ENCODE results near the gene PKN2.

Gene PKN2

GRCh38 chr1:88876573-88877365 lies 192.7 kb downstream of the PKN2 start:
- Histone ChIP-seq H3K9ac (ENCODE audit: low read length) (no peak overlapping the region), H3K9me2 (replicated peaks; ENCODE audit: insufficient read depth, low read length) (no peaks in the 10 kb centered on the region), H3K4me3 (ENCODE audit: low read length) (no peak overlapping the region), H3K4me1 (ENCODE audit: low read length) (no peaks in the 10 kb centered on the region), H3K9me3 (replicated peaks; ENCODE audit: insufficient read depth, low read length) (no peaks in the 10 kb centered on the region), H4K20me1 (ENCODE audit: insufficient read depth, low read length) (peaks cover 19% of the 10 kb centered on the region; the same call in 1 of the 2 replicates), H2AFZ (ENCODE audit: low read length) (no peak overlapping the region), H3K4me2 (ENCODE audit: low read depth, low read length) (no peak overlapping the region), H3K79me2 (ENCODE audit: low read length) (peaks cover 87% of the 10 kb centered on the region), H3F3A (ENCODE audit: insufficient read depth, low read length) (no peaks in the 10 kb centered on the region; the same call in 1 of the 2 replicates), H3K36me3 (replicated peaks; ENCODE audit: insufficient read depth, low read length) (no peaks in the 10 kb centered on the region; the same call in 1 of the 2 replicates), H3K27me3 (replicated peaks; ENCODE audit: insufficient read depth, low read length) (no peaks in the 10 kb centered on the region), H3K27ac (ENCODE audit: low read length) (no peak overlapping the region)
- DNase-seq: no peak
- TF ChIP-seq EZH2 (optimal IDR thresholded peaks at IDR 0.05; ENCODE audit: low read depth, low read length) (no peak), EZH2phosphoT487 (IDR thresholded peaks at IDR 0.05; ENCODE audit: low read length) (no peak)
- TF ChIP-seq, protein P1, sequence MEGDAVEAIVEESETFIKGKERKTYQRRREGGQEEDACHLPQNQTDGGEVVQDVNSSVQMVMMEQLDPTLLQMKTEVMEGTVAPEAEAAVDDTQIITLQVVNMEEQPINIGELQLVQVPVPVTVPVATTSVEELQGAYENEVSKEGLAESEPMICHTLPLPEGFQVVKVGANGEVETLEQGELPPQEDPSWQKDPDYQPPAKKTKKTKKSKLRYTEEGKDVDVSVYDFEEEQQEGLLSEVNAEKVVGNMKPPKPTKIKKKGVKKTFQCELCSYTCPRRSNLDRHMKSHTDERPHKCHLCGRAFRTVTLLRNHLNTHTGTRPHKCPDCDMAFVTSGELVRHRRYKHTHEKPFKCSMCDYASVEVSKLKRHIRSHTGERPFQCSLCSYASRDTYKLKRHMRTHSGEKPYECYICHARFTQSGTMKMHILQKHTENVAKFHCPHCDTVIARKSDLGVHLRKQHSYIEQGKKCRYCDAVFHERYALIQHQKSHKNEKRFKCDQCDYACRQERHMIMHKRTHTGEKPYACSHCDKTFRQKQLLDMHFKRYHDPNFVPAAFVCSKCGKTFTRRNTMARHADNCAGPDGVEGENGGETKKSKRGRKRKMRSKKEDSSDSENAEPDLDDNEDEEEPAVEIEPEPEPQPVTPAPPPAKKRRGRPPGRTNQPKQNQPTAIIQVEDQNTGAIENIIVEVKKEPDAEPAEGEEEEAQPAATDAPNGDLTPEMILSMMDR (IDR thresholded peaks at IDR 0.05; ENCODE audit: low read length): no peak

DNA sequence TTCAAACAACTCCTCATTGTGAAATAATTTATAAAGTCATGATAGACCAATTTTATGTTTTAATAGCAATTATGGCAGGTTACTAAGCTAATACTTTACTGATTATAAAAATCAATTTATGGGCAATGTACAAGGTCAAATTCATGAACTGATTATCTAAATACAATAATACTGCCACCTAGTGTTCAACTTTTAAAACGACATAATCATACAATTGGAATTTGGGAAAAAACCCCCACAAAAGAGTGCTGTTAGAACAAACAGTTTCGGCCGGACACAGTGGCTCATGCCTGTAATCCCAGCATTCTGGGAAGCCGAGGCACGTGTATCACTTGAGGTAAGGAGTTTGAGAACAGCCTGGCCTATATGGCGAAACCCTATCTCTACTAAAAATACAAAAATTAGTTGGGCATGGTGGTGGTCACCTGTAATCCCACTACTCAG lies 193.3 kb downstream of the PKN2 start:
- Histone ChIP-seq H3K27me3 (replicated peaks; ENCODE audit: insufficient read depth, low read length) (no peaks in the 10 kb centered on the region), H3K79me2 (ENCODE audit: low read length) (peaks cover 89% of the 10 kb centered on the region), H2AFZ (ENCODE audit: low read length) (no peak overlapping the region), H3F3A (ENCODE audit: insufficient read depth, low read length) (no peaks in the 10 kb centered on the region; the same call in 1 of the 2 replicates), H3K36me3 (replicated peaks; ENCODE audit: insufficient read depth, low read length) (no peaks in the 10 kb centered on the region; the same call in 1 of the 2 replicates), H3K9me3 (replicated peaks; ENCODE audit: insufficient read depth, low read length) (no peaks in the 10 kb centered on the region), H3K4me2 (ENCODE audit: low read depth, low read length) (no peak overlapping the region), H3K27ac (ENCODE audit: low read length) (no peak overlapping the region), H3K4me1 (ENCODE audit: low read length) (no peaks in the 10 kb centered on the region), H3K9ac (ENCODE audit: low read length) (no peak overlapping the region), H3K9me2 (replicated peaks; ENCODE audit: insufficient read depth, low read length) (no peaks in the 10 kb centered on the region), H3K4me3 (ENCODE audit: low read length) (no peak overlapping the region), H4K20me1 (ENCODE audit: insufficient read depth, low read length) (peaks cover 19% of the 10 kb centered on the region; the same call in 1 of the 2 replicates)
- no peak for TF ChIP-seq EZH2 (optimal IDR thresholded peaks at IDR 0.05; ENCODE audit: low read depth, low read length)
- TF ChIP-seq, protein P1 (IDR thresholded peaks at IDR 0.05; ENCODE audit: low read length): peak; percentile 62
- no peak for TF ChIP-seq EZH2phosphoT487 (IDR thresholded peaks at IDR 0.05; ENCODE audit: low read length)
- peak; percentile 10 for DNase-seq

GRCh38 chr1:88877911-88878310 lies 193.8 kb downstream of the PKN2 start:
- peaks cover 22% of the 10 kb centered on the region; the same call in 1 of the 2 replicates for H4K20me1 ChIP-seq (ENCODE audit: insufficient read depth, low read length)
- TF ChIP-seq EZH2 (optimal IDR thresholded peaks at IDR 0.05; ENCODE audit: low read depth, low read length) (no peak), EZH2phosphoT487 (IDR thresholded peaks at IDR 0.05; ENCODE audit: low read length) (no peak)
- TF ChIP-seq, protein P1 (IDR thresholded peaks at IDR 0.05; ENCODE audit: low read length): no peak
- no peaks in the 10 kb centered on the region; the same call in 1 of the 2 replicates for H3K36me3 ChIP-seq (replicated peaks; ENCODE audit: insufficient read depth, low read length)
- H3K9me2 ChIP-seq (replicated peaks; ENCODE audit: insufficient read depth, low read length): no peaks in the 10 kb centered on the region
- H3K9ac ChIP-seq (ENCODE audit: low read length): no peak overlapping the region
- H3K9me3 ChIP-seq (replicated peaks; ENCODE audit: insufficient read depth, low read length): no peaks in the 10 kb centered on the region
- no peak for DNase-seq
- no peaks in the 10 kb centered on the region; the same call in 1 of the 2 replicates for H3F3A ChIP-seq (ENCODE audit: insufficient read depth, low read length)
- H3K27ac ChIP-seq (ENCODE audit: low read length): no peak overlapping the region
- H3K79me2 ChIP-seq (ENCODE audit: low read length): peaks cover 89% of the 10 kb centered on the region
- H2AFZ ChIP-seq (ENCODE audit: low read length): no peak overlapping the region
- no peaks in the 10 kb centered on the region for H3K27me3 ChIP-seq (replicated peaks; ENCODE audit: insufficient read depth, low read length)
- no peak overlapping the region for H3K4me3 ChIP-seq (ENCODE audit: low read length)
- H3K4me1 ChIP-seq (ENCODE audit: low read length): no peaks in the 10 kb centered on the region
- no peak overlapping the region for H3K4me2 ChIP-seq (ENCODE audit: low read depth, low read length)
